ENCODE data around the gene CRYGD. TPM values are rescaled to one million over a fixed set of nuclear protein-coding genes. Genes with fewer than 3 reads are reported as not detected.

CRYGD gene
- total RNA-seq, 1 donor from 2014 or later: not detected

DNA sequence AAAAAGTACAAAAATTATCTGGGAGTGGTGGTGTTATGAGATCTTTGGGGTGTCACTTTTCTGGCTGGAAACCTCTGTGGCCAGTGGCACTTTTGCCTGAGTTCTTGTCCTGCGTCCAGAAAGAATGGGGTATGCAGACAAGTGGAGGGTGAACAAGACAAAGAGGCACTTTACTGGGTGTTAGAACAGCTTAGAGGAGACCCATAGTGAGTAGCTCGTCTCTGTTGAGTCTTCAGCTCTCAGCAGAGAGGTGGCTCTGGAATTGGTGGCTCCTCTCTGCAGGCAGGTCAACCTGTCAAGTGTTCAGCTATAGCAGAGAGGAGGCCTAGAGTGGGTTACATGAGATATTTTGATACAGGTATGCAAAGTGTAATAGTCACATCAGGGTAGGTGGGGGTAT is 26.1 kb downstream of the CRYGD start:
- TF ChIP-seq EZH2 (IDR thresholded peaks at IDR 0.05; ENCODE audit: insufficient read depth, low read length): no peak
- no peak for TF ChIP-seq CTCF (IDR thresholded peaks at IDR 0.05; ENCODE audit: insufficient read depth, low read depth, low read length)

DNA sequence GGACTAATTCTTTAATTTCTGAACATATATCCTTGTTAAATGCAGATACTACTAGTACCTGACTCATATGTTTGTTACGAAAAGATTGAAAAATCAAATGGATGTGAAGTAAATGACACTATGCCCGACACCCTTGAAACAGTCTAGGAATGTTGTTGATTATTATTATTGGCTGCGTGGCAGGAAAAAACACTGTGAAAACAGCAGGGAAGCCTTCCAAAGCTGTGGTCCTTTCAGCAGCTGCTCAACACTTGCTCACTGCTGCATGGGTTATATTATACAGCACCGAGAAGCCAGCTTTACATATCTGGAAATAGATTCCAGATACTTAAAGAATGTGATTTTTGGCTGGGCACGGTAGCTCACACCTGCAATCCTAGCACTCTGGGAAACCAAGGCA is 26.5 kb downstream of the CRYGD start:
- no peaks in the 10 kb centered on the region for H3K27me3 ChIP-seq (ENCODE audit: insufficient read depth, low read length)
- no peak overlapping the region for H3K27ac ChIP-seq (ENCODE audit: low read depth, low read length)
- H2AFZ ChIP-seq (ENCODE audit: low read depth, low read length): no peak overlapping the region
- H4K20me1 ChIP-seq (ENCODE audit: insufficient read depth, low read length): no peaks in the 10 kb centered on the region
- H3K36me3 ChIP-seq (ENCODE audit: insufficient read depth, low read length): no peaks in the 10 kb centered on the region
- no peak overlapping the region for H3K4me2 ChIP-seq (ENCODE audit: low read length)
- H3K36me3 Mint-ChIP-seq (ENCODE audit: low read depth, unreplicated experiment): no peaks in the 10 kb centered on the region
- H3K79me2 ChIP-seq (ENCODE audit: insufficient read depth, low read length): no peaks in the 10 kb centered on the region
- FAIRE-seq (no peak), DNase-seq (ENCODE audit: low read depth) (peak; percentile 40)
- no peaks in the 10 kb centered on the region for H3K4me1 Mint-ChIP-seq (ENCODE audit: low read depth, unreplicated experiment)
- no peaks in the 10 kb centered on the region for H3K27me3 Mint-ChIP-seq (ENCODE audit: low read depth, unreplicated experiment)
- H3K27ac Mint-ChIP-seq (ENCODE audit: unreplicated experiment): no peak overlapping the region
- no peak overlapping the region for H3K4me3 Mint-ChIP-seq (ENCODE audit: unreplicated experiment)
- H3K4me3 ChIP-seq (ENCODE audit: insufficient read depth, low read depth, low read length): no peak overlapping the region
- H3K9ac ChIP-seq (ENCODE audit: low read length): no peak overlapping the region
- H3K4me1 ChIP-seq (ENCODE audit: insufficient read depth, low read length): no peaks in the 10 kb centered on the region
- TF ChIP-seq EZH2 (IDR thresholded peaks at IDR 0.05; ENCODE audit: insufficient read depth, low read length) (no peak), CTCF (IDR thresholded peaks at IDR 0.05; ENCODE audit: insufficient read depth, low read depth, low read length) (no peak)
- no peaks in the 10 kb centered on the region for H3K9me3 ChIP-seq (ENCODE audit: insufficient read depth, low read depth, low read length)
- H3K9me3 Mint-ChIP-seq (ENCODE audit: unreplicated experiment): no peaks in the 10 kb centered on the region

More for the DNA sequence above, 26.1 kb downstream of the CRYGD start:
- H3K4me2 ChIP-seq (ENCODE audit: low read length): no peak overlapping the region
- Mint-ChIP-seq H3K27me3 (ENCODE audit: low read depth, unreplicated experiment) (no peaks in the 10 kb centered on the region), H3K36me3 (ENCODE audit: low read depth, unreplicated experiment) (no peaks in the 10 kb centered on the region), H3K9me3 (ENCODE audit: unreplicated experiment) (no peaks in the 10 kb centered on the region), H3K4me1 (ENCODE audit: low read depth, unreplicated experiment) (no peaks in the 10 kb centered on the region), H3K27ac (ENCODE audit: unreplicated experiment) (no peak overlapping the region), H3K4me3 (ENCODE audit: unreplicated experiment) (no peak overlapping the region)
- H3K4me3 ChIP-seq (ENCODE audit: insufficient read depth, low read depth, low read length): no peak overlapping the region
- no peaks in the 10 kb centered on the region for H3K27me3 ChIP-seq (ENCODE audit: insufficient read depth, low read length)
- no peaks in the 10 kb centered on the region for H4K20me1 ChIP-seq (ENCODE audit: insufficient read depth, low read length)
- no peak overlapping the region for H3K27ac ChIP-seq (ENCODE audit: low read depth, low read length)
- H3K9me3 ChIP-seq (ENCODE audit: insufficient read depth, low read depth, low read length): no peaks in the 10 kb centered on the region
- no peaks in the 10 kb centered on the region for H3K4me1 ChIP-seq (ENCODE audit: insufficient read depth, low read length)
- H3K36me3 ChIP-seq (ENCODE audit: insufficient read depth, low read length): no peaks in the 10 kb centered on the region
- no peak for DNase-seq (ENCODE audit: low read depth)
- no peaks in the 10 kb centered on the region for H3K79me2 ChIP-seq (ENCODE audit: insufficient read depth, low read length)
- H3K9ac ChIP-seq (ENCODE audit: low read length): no peak overlapping the region
- H2AFZ ChIP-seq (ENCODE audit: low read depth, low read length): no peak overlapping the region
- FAIRE-seq: no peak

GRCh38 chr2:208097313-208097712 is 27.0 kb downstream of the CRYGD start:
- Mint-ChIP-seq H3K27me3 (ENCODE audit: low read depth, unreplicated experiment) (peaks cover 2% of the 10 kb centered on the region), H3K4me3 (ENCODE audit: unreplicated experiment) (no peak overlapping the region), H3K36me3 (ENCODE audit: low read depth, unreplicated experiment) (no peaks in the 10 kb centered on the region), H3K4me1 (ENCODE audit: low read depth, unreplicated experiment) (no peaks in the 10 kb centered on the region), H3K9me3 (ENCODE audit: unreplicated experiment) (no peaks in the 10 kb centered on the region), H3K27ac (ENCODE audit: unreplicated experiment) (no peak overlapping the region)
- FAIRE-seq: no peak
- H3K27me3 ChIP-seq (ENCODE audit: insufficient read depth, low read length): no peaks in the 10 kb centered on the region
- H3K4me3 ChIP-seq (ENCODE audit: insufficient read depth, low read depth, low read length): no peak overlapping the region
- H2AFZ ChIP-seq (ENCODE audit: low read depth, low read length): no peak overlapping the region
- H4K20me1 ChIP-seq (ENCODE audit: insufficient read depth, low read length): no peaks in the 10 kb centered on the region
- H3K4me1 ChIP-seq (ENCODE audit: insufficient read depth, low read length): no peaks in the 10 kb centered on the region
- H3K27ac ChIP-seq (ENCODE audit: low read depth, low read length): no peak overlapping the region
- no peaks in the 10 kb centered on the region for H3K36me3 ChIP-seq (ENCODE audit: insufficient read depth, low read length)
- no peaks in the 10 kb centered on the region for H3K79me2 ChIP-seq (ENCODE audit: insufficient read depth, low read length)
- H3K9me3 ChIP-seq (ENCODE audit: insufficient read depth, low read depth, low read length): no peaks in the 10 kb centered on the region
- no peak for DNase-seq (ENCODE audit: low read depth)
- no peak overlapping the region for H3K9ac ChIP-seq (ENCODE audit: low read length)
- peak overlapping the region; percentile 10 for H3K4me2 ChIP-seq (ENCODE audit: low read length)
- no peak for TF ChIP-seq CTCF (IDR thresholded peaks at IDR 0.05; ENCODE audit: insufficient read depth, low read depth, low read length)
- TF ChIP-seq EZH2 (IDR thresholded peaks at IDR 0.05; ENCODE audit: insufficient read depth, low read length): no peak

Data from astrocyte (in vitro differentiated cells and primary cell).